ENCODE data around the gene RGPD4.

DNA sequence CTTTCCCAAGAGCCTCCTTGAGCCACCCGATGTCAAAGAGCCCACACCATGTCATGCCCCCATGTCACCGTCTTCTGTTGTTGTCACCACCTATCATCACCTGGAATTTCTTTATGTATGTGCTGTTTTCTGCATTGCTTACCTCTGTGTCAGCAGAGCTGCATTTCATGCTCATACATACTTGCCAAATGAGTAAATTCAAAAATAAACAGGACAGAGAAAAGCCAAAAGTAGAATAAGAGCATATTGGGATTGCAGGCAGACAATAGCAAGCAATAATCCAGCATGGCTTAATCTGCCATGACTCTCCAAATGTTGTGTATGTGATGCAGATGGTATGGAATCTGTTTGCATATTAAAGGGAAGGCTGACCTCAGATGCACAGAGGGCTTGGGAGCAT, 15.3 kb upstream of the RGPD4 start:
- TF ChIP-seq, protein P1, sequence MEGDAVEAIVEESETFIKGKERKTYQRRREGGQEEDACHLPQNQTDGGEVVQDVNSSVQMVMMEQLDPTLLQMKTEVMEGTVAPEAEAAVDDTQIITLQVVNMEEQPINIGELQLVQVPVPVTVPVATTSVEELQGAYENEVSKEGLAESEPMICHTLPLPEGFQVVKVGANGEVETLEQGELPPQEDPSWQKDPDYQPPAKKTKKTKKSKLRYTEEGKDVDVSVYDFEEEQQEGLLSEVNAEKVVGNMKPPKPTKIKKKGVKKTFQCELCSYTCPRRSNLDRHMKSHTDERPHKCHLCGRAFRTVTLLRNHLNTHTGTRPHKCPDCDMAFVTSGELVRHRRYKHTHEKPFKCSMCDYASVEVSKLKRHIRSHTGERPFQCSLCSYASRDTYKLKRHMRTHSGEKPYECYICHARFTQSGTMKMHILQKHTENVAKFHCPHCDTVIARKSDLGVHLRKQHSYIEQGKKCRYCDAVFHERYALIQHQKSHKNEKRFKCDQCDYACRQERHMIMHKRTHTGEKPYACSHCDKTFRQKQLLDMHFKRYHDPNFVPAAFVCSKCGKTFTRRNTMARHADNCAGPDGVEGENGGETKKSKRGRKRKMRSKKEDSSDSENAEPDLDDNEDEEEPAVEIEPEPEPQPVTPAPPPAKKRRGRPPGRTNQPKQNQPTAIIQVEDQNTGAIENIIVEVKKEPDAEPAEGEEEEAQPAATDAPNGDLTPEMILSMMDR (IDR thresholded peaks at IDR 0.05) = no peak
- TF ChIP-seq EZH2phosphoT487 (IDR thresholded peaks at IDR 0.05) (no peak), EZH2 (IDR thresholded peaks at IDR 0.05) (no peak)

Measured in neural progenitor cell (in vitro differentiated cells).